HCT116 (cell line): ENCODE data around the gene ATP6V1E1. TPM values are rescaled to one million over a fixed set of nuclear protein-coding genes. Genes with fewer than 3 reads are reported as not detected.

ENCODE experiments used
- ATAC-seq: fragments of 200-7000 bp; cut with Tn5 transposase; 2 replicates; pipeline ENCODE4 v1.9.1; 2020; ENCODE audit warnings: mild to moderate bottlenecking, moderate library complexity
- BruUV-seq: library from RNA; stranded (reverse); fragments of 400-500 nt; replicated peaks from 2 replicates; lab custom pipeline; 2021; lab: Mats Ljungman, UMichigan
- CTCF ChIA-PET: fragments of 300-600 bp; sonication (Branson Sonifier 250); formaldehyde crosslinking; loops from one replicate; lab custom pipeline; 2021; ENCODE audit warnings: antibody characterized with exemption; lab: Charles Lee
- POLR2A ChIA-PET: fragments of 300-600, 350-600 bp; sonication (Branson Sonifier 250); formaldehyde crosslinking; loops from one replicate; lab custom pipeline; 2021; ENCODE audit warnings: antibody characterized with exemption; lab: Charles Lee
- RAD21 ChIA-PET, 2 experiments: fragments of 300-600 bp; sonication (Branson Sonifier 250); formaldehyde crosslinking; loops; one replicate each; lab custom pipeline; 2023; ENCODE audit warnings: low total read pairs in 2 of 2; ENCODE audit not compliant: uncharacterized antibody in 2 of 2, unreplicated experiment in 2 of 2, low non-redundant PET in 1 of 2; lab: Charles Lee
- DNase-seq: peaks from one replicate; pipeline ENCODE4 v3.0.0-alpha.2; 2010; ENCODE audit warnings: low read depth, low spot score
- H2AFZ ChIP-seq: fragments of 200-600 bp; shearing (Covaris generic), sonication (generic); 2 replicates; pipeline ENCODE4 v1.6.1; 2017; ENCODE audit warnings: low read depth, mixed run types, mixed read lengths, antibody characterized with exemption, low read length; ENCODE audit not compliant: poor library complexity, severe bottlenecking
- H3K27ac ChIP-seq: 2 replicates; pipeline ENCODE4 v1.5.1; 2012; ENCODE audit warnings: low read depth, low read length
- H3K27me3 ChIP-seq: fragments of 200-600 bp; sonication (generic); 2 replicates; pipeline ENCODE4 v1.6.1; 2016; ENCODE audit warnings: mixed run types, low read length, mixed read lengths; ENCODE audit not compliant: insufficient read depth
- H3K36me3 ChIP-seq, 2 experiments: fragments of 200-500 bp in 1 of 2; fragments of 200-600 bp in 1 of 2; sonication (Bioruptor generic) in 1 of 2; sonication (generic) in 1 of 2; 2 replicates each; pipeline versions ENCODE4 v1.5.1 to v1.6.1; 2014 to 2016; ENCODE audit warnings: low read length in 2 of 2, inconsistent platforms in 1 of 2, mixed read lengths in 1 of 2, mixed run types in 1 of 2; ENCODE audit not compliant: insufficient read depth in 2 of 2, control insufficient read depth in 1 of 2
- H3K4me1 ChIP-seq, 2 experiments: fragments of 200-600 bp in 1 of 2; sonication (generic) in 1 of 2; 2 replicates each; pipeline versions ENCODE4 v1.5.1 to v1.6.1; 2012 to 2017; ENCODE audit warnings: low read length in 2 of 2, inconsistent platforms in 1 of 2, mild to moderate bottlenecking in 1 of 2, mixed read lengths in 1 of 2, mixed run types in 1 of 2, moderate library complexity in 1 of 2; ENCODE audit not compliant: insufficient read depth in 2 of 2, control insufficient read depth in 1 of 2
- H3K4me2 ChIP-seq: fragments of 200-600 bp; sonication (generic); 2 replicates; pipeline ENCODE4 v1.6.1; 2017; ENCODE audit warnings: mixed run types, low read length, mixed read lengths
- H3K4me3 ChIP-seq, 2 experiments: fragments of 200-600 bp in 1 of 2; sonication (generic) in 1 of 2; replicated peaks in 1 of 2; 2 replicates each; pipeline ENCODE4 v1.5.1; 2011 to 2016; ENCODE audit warnings: low read length in 2 of 2, control low read depth in 1 of 2, low read depth in 1 of 2, mild to moderate bottlenecking in 1 of 2, mixed read lengths in 1 of 2, mixed run types in 1 of 2
- H3K79me2 ChIP-seq: fragments of 200-600 bp; sonication (generic); 2 replicates; pipeline ENCODE4 v1.6.1; 2017; ENCODE audit warnings: mild to moderate bottlenecking, mixed run types, low read length, moderate library complexity, mixed read lengths; ENCODE audit not compliant: insufficient read depth
- H3K9ac ChIP-seq: fragments of 200-600 bp; sonication (generic); 2 replicates; pipeline ENCODE4 v1.6.1; 2016; ENCODE audit warnings: low read length, mixed read lengths
- H3K9me2 ChIP-seq: fragments of 200-600 bp; sonication (generic), shearing (Covaris generic); 2 replicates; pipeline ENCODE4 v1.6.1; 2017; ENCODE audit warnings: mixed run types, mild to moderate bottlenecking, moderate library complexity; ENCODE audit not compliant: insufficient read depth
- H3K9me3 ChIP-seq, 2 experiments: fragments of 200-500 bp in 1 of 2; fragments of 200-600 bp in 1 of 2; sonication (Bioruptor generic) in 1 of 2; sonication (generic) in 1 of 2; 2 replicates each; pipeline ENCODE4 v1.6.1; 2014 to 2017; ENCODE audit warnings: low read length in 2 of 2, mixed read lengths in 2 of 2, inconsistent platforms in 1 of 2, low read depth in 1 of 2, mild to moderate bottlenecking in 1 of 2, mixed run types in 1 of 2, moderate library complexity in 1 of 2; ENCODE audit not compliant: control insufficient read depth in 1 of 2, insufficient read depth in 1 of 2
- H4K20me1 ChIP-seq: fragments of 200-600 bp; sonication (generic), shearing (Covaris generic); 2 replicates; pipeline ENCODE4 v1.6.1; 2017; ENCODE audit warnings: mixed run types, mild to moderate bottlenecking, moderate library complexity; ENCODE audit not compliant: insufficient read depth
- EGR1 ChIP-seq: IDR thresholded peaks from 2 replicates; pipeline ENCODE4 v1.6.1; 2012; ENCODE audit warnings: low read depth
- ELF1 ChIP-seq: IDR thresholded peaks from 2 replicates; pipeline ENCODE4 v1.6.1; 2012; ENCODE audit warnings: low read depth, borderline replicate concordance
- EZH2phosphoT487 ChIP-seq: fragments of 200-600 bp; IDR thresholded peaks from 2 replicates; pipeline ENCODE4 v1.6.1; 2018; ENCODE audit warnings: antibody characterized with exemption, borderline replicate concordance
- TCF7L2 ChIP-seq: IDR thresholded peaks from 2 replicates; pipeline ENCODE4 v1.7.0; 2011; ENCODE audit warnings: borderline replicate concordance, inconsistent platforms; ENCODE audit not compliant: insufficient read depth, insufficient read length; ENCODE audit errors: extremely low read depth
- intact Hi-C: fragments of 100-400 bp; cut with micrococcal nuclease; formaldehyde crosslinking; loops from 2 replicates; pipeline ENCODE4 v1.10.0; 2022
- total RNA-seq: library from RNA; stranded (reverse); gene quantifications from one replicate; pipeline ENCODE4 v1.2.1, GENCODE V29; 2021; ENCODE audit not compliant: unreplicated experiment
- TF ChIP-seq, protein P1 (sequence below): IDR thresholded peaks from 2 replicates; pipeline ENCODE4 v1.6.1; 2012
- TF ChIP-seq, protein P2 (sequence below), 3 experiments: fragments of 200-600 bp in 1 of 3; sonication (generic) in 1 of 3; IDR thresholded peaks in 2 of 3; conservative IDR thresholded peaks in 1 of 3; 2 replicates each; pipeline ENCODE4 v1.5.1; 2012 to 2017; ENCODE audit warnings: low read depth in 2 of 3, low read length in 2 of 3, antibody characterized with exemption in 1 of 3, borderline replicate concordance in 1 of 3, control low read depth in 1 of 3, mild to moderate bottlenecking in 1 of 3, mixed read lengths in 1 of 3, mixed run types in 1 of 3, moderate library complexity in 1 of 3; ENCODE audit not compliant: insufficient read depth in 1 of 3
- TF ChIP-seq, protein P3 (sequence below): IDR thresholded peaks from 2 replicates; pipeline ENCODE4 v1.6.1; 2011; ENCODE audit warnings: mild to moderate bottlenecking, low read length, moderate library complexity; ENCODE audit not compliant: insufficient replicate concordance; ENCODE audit errors: extremely low read depth

The ATP6V1E1 gene
- total RNA-seq, 1 experiment from 2014 or later = 107 TPM

DNA sequence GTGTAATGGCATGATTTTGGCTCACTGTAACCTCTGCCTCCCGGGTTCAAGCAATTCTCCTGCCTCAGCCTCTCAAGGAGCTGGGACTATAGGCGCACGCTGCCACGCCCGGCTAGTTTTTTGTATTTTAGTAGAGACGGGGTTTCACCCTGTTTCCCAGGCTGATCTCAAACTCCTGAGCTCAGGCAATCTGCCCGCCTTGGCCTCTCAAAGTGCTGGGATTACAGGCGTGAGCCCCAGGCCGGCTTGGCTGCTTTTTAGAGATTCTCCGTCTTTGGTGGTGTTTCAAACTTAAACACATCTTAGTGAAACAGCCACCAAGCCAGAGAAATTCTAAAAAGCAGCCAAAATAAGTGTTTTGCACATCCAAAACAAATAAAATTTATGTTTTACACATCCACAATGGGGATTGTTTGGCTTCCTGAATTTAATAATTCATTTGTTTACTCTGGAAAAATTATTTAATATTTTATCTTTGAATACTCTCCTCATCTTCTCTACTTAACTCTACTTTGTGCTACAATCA, 28.4 kb upstream of the ATP6V1E1 start:
- Histone ChIP-seq H3K27me3 (no peaks in the 10 kb centered on the region), H3K79me2 (peaks cover 4% of the 10 kb centered on the region), H4K20me1 (no peaks in the 10 kb centered on the region), H3K9me3 (no peaks in the 10 kb centered on the region), H3K27ac (no peak overlapping the region), H3K36me3 (peaks cover 3 to 6% of the 10 kb centered on the region in 2 experiments; a peak in 3 of 4 replicates), H3K4me3 (no peak overlapping the region), H3K4me1 (no peaks in the 10 kb centered on the region), H3K4me2 (no peak overlapping the region), H3K9me2 (no peaks in the 10 kb centered on the region), H3K9ac (no peak overlapping the region), H2AFZ (no peak overlapping the region)
- TF ChIP-seq, protein P1, sequence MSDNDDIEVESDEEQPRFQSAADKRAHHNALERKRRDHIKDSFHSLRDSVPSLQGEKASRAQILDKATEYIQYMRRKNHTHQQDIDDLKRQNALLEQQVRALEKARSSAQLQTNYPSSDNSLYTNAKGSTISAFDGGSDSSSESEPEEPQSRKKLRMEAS = no peak
- TF ChIP-seq, protein P2, sequence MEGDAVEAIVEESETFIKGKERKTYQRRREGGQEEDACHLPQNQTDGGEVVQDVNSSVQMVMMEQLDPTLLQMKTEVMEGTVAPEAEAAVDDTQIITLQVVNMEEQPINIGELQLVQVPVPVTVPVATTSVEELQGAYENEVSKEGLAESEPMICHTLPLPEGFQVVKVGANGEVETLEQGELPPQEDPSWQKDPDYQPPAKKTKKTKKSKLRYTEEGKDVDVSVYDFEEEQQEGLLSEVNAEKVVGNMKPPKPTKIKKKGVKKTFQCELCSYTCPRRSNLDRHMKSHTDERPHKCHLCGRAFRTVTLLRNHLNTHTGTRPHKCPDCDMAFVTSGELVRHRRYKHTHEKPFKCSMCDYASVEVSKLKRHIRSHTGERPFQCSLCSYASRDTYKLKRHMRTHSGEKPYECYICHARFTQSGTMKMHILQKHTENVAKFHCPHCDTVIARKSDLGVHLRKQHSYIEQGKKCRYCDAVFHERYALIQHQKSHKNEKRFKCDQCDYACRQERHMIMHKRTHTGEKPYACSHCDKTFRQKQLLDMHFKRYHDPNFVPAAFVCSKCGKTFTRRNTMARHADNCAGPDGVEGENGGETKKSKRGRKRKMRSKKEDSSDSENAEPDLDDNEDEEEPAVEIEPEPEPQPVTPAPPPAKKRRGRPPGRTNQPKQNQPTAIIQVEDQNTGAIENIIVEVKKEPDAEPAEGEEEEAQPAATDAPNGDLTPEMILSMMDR (IDR thresholded peaks at IDR 0.05 in 2 of 3, conservative IDR thresholded peaks at IDR 0.05 in 1 of 3; ENCODE audit: borderline replicate concordance in 1 of 3, insufficient read depth in 1 of 3, low read depth in 2 of 3, low read length in 2 of 3) = no peak
- TF ChIP-seq EGR1 (no peak), TCF7L2 (no peak), ELF1 (no peak), EZH2phosphoT487 (no peak)
- TF ChIP-seq, protein P3, sequence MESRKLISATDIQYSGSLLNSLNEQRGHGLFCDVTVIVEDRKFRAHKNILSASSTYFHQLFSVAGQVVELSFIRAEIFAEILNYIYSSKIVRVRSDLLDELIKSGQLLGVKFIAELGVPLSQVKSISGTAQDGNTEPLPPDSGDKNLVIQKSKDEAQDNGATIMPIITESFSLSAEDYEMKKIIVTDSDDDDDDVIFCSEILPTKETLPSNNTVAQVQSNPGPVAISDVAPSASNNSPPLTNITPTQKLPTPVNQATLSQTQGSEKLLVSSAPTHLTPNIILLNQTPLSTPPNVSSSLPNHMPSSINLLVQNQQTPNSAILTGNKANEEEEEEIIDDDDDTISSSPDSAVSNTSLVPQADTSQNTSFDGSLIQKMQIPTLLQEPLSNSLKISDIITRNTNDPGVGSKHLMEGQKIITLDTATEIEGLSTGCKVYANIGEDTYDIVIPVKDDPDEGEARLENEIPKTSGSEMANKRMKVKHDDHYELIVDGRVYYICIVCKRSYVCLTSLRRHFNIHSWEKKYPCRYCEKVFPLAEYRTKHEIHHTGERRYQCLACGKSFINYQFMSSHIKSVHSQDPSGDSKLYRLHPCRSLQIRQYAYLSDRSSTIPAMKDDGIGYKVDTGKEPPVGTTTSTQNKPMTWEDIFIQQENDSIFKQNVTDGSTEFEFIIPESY = no peak
- ChIA-PET POLR2A (no interaction called here), RAD21 (no interaction called here), CTCF (no interaction called here)
- intact Hi-C loops = no loop called here
- BruUV-seq = TSS peak; percentile 41
- ATAC-seq (no peak), DNase-seq (no peak)
